HG03342 (cell line): Measurements from ENCODE around the gene CDC123.
"Not testable (repeated sequence)": the region's sequence is repeated elsewhere in the genome, so short reads cannot be mapped to it uniquely, and the experiment has no call there.

Experiments used
- ATAC-seq: cut with Tn5 transposase; IDR thresholded peaks from one replicate; pipeline ENCODE4 v1.9.1; 2021; ENCODE audit warnings: mild to moderate bottlenecking, moderate library complexity; ENCODE audit not compliant: unreplicated experiment

CDC123 gene

GRCh38 chr10:12189426-12189825 is 6.6 kb upstream of the CDC123 start:
- ATAC-seq: no peak

- no peak for ATAC-seq
Observed at GRCh38 chr10:12191715-12192114, 4.3 kb upstream of the CDC123 start.

DNA sequence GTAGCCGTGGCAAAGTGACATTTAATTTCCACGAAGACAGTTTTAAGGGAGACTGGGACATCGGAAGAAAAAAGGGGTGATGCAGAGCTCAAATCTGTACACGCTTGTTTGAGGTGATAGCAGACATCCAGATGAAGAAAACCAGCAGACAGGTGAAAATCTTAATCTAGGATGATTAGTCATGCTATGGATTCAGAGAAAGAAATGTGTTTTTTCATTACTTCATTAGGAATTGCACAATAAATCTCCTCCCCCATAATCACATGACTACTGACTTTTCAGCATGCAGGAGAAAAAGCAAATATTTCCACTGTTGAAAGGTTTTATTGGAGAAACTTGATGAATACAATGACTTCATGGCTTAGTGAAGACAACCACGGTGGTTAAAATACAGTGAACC is 2.8 kb upstream of the CDC123 start:
- ATAC-seq: no peak

- ATAC-seq: no peak
Observed at GRCh38 chr10:12194752-12195271, 1.2 kb upstream of the CDC123 start.

GRCh38 chr10:12195281-12195602 is 746 bp upstream of the CDC123 start:
- peak; percentile 2 for ATAC-seq

- ATAC-seq: no peak
Observed at GRCh38 chr10:12196531-12197211, 683 bp downstream of the CDC123 start.

DNA sequence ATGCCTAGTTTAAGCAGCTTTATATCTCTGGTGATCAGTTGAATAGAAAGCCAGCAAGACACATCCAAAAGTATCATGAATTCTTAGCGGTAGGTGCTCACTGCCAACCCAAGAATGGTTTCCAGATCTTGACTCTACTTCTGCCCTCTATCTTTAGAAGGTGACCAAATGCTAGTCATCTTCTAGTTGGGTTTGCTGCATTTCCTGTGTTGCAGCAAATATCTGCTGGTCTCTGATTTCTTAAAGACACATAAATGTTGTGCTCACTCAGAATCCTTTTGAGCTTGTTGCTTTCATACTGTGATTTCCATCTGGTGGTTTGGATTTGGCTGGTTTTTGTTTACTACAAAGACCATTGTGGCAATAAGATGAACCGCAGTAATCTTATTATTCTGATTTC is 2.2 kb downstream of the CDC123 start:
- ATAC-seq: no peak

GRCh38 chr10:12200850-12201249 is 4.9 kb downstream of the CDC123 start:
- no peak for ATAC-seq

GRCh38 chr10:12201543-12201942 is 5.6 kb downstream of the CDC123 start:
- no peak for ATAC-seq

DNA sequence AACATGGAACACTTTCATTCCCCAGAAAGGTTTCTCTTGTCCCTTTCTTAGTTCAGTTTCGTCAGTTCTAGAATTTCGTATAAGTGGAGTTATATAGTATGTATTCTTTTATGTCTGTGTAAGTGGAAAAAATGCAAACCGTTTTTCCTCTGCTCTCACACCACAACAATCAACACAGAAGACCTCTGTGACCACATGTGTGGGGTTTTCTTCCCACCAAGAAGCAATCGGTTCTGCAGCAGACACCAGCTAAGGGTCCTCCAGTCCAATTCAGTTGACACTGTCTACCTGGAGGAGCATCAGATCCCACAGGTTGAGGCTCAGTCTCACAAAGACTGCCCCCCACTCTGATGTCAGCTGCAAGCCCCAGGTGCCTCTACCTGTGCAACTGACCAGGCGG is 6.2 kb downstream of the CDC123 start:
- no peak for ATAC-seq

DNA sequence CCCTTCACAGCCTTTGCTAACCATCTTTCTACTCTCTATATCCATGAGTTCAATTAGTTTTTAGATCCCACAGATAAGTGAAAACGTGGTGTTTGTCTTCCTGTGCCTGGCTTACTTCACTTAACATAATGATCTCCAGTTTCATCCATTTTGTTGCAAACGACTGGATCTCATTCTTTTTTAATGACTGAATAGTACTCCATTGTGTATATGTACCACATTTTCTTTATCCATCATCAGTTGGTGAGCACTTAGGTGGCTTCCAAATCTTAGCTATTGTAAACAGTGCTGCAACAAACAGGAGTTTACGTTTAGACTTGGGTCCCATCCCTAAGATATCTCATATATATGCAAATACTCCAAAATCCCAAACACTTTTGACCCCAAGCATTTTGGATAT is 9.1 kb downstream of the CDC123 start:
- ATAC-seq: no peak

DNA sequence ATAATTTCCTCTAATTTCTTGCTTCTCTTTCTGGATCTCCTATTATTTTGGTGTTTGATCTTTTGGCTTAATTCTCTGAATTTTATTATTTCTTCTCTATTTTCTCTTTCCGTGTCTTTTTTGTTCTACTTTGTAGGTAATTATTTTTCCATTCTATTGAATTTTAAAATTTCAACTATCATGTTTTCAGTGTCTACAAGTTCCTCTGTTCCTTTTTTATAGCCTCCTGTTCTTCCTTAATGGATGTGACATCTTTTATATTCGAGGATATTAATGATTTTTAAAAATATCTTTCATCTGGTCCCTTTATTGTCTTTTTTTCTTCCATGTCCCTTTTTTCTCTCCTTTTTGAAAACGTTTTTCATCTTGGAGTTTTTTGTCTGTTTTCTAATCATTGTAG is 11.1 kb downstream of the CDC123 start:
- ATAC-seq: no peak

DNA sequence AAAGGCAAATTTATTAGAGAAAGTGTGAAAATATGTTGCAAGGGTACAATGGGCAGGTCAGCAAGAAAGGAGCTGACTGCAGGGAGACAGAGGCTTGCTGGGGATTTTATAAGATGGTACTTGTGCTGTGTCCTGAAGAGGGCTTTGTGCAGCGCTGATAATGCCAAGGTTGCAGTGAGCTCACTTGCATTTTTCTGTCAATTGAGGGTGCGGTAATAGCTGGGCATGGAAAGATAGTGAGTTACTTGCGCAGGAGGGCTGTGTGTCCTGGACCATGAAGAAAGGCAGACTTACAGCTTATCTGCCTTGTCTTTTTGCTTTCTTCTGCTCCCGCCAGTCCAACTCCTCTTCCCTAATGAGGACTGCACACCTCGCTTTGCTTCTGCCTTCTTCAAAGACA is 12.5 kb downstream of the CDC123 start:
- ATAC-seq: no peak

- no peak for ATAC-seq
Observed at GRCh38 chr10:12212454-12212853, 16.5 kb downstream of the CDC123 start.

DNA sequence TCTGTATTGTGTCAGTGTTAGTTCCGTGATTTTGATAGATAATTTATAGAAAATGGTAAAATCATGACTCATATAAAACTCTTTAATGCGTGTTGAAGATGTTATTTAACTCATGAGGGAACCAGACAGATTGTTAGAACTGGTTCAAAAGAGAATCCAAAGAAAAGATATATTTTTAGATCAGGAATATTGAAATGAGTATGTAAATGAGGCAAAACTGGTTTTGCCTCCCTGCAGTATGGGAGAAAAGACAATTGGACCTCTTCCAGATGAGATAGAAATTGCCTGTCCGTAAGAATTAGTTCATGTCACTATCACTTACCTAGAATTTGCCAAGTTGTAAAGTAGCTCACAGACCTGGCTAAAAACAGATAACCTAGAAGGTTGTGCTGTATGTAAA is 17.6 kb downstream of the CDC123 start:
- no peak for ATAC-seq

- ATAC-seq: no peak
Observed at GRCh38 chr10:12214093-12214492, 18.1 kb downstream of the CDC123 start.

DNA sequence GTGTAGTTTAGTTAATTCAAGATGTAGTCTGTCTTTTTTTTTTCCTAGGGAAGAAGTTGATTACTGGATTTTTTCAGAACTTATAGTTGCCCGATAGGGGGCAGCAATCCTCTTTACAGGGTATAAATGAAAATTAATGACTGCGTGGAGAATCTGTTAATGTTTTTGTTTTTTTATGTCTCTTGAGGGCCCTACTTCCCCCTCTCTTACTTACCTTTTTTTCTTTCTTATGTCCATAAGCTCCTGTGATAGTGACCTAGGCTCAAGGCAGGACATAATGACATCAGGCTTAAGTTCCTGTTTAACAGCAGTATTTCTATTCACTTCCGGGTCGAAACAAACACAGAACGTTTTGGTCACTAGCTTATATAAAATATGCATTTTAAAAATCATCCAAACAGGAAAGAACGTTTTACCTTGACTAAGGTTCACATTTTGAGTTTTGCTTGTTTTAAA is 18.8 kb downstream of the CDC123 start:
- no peak for ATAC-seq

- no peak for ATAC-seq
Observed at GRCh38 chr10:12218991-12219390, 23.0 kb downstream of the CDC123 start.

GRCh38 chr10:12221323-12222298 is 25.6 kb downstream of the CDC123 start:
- no peak for ATAC-seq

- no peak for ATAC-seq
Observed at GRCh38 chr10:12225444-12225843, 29.5 kb downstream of the CDC123 start.

DNA sequence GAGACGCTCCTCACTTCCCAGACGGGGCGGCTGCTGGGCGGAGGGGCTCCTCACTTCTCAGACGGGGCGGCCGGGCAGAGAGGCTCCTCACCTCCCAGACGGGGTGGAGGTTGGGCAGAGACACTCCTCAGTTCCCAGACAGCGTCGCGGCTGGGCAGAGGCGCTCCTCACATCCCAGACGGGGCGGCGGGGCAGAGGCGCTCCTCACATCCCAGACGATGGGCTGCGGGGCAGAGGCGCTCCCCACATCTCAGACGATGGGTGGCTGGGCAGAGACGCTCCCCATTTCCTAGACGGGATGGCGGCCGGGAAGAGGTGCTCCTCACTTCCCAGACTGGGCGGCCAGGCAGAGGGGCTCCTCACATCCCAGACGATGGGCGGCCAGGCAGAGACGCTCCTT is 30.4 kb downstream of the CDC123 start:
- ATAC-seq: not testable (repeated sequence)

- no peak for ATAC-seq
Observed at GRCh38 chr10:12228851-12229250, 32.9 kb downstream of the CDC123 start.
